DOHH2 (cell line): ENCODE measurements around the gene ZNF276.

Experiments used
- H3F3A ChIP-seq: fragments of 200-600 bp; sonication (generic), shearing (Covaris generic); 2 replicates; pipeline ENCODE4 v1.6.0; 2016; ENCODE audit warnings: antibody characterized with exemption, mild to moderate bottlenecking; ENCODE audit not compliant: control insufficient read depth, insufficient read depth
- H3K27ac ChIP-seq: fragments of 200-600 bp; sonication (generic); 2 replicates; pipeline ENCODE4 v1.5.1; 2014; ENCODE audit warnings: low read depth, mild to moderate bottlenecking, low read length, moderate library complexity
- H3K27me3 ChIP-seq: fragments of 200-600 bp; sonication (generic); 2 replicates; pipeline ENCODE4 v1.6.1; 2014; ENCODE audit warnings: mild to moderate bottlenecking, low read length, mixed read lengths; ENCODE audit not compliant: control insufficient read depth
- H3K36me3 ChIP-seq: fragments of 200-600 bp; sonication (generic); 2 replicates; pipeline ENCODE4 v1.6.1; 2014; ENCODE audit warnings: mild to moderate bottlenecking, low read length, moderate library complexity, mixed read lengths; ENCODE audit not compliant: control insufficient read depth
- H3K4me1 ChIP-seq: fragments of 200-600 bp; sonication (generic); 2 replicates; pipeline ENCODE4 v1.6.1; 2014; ENCODE audit warnings: mild to moderate bottlenecking, low read length, mixed read lengths; ENCODE audit not compliant: control insufficient read depth
- H3K4me2 ChIP-seq: fragments of 200-600 bp; sonication (generic); 2 replicates; pipeline ENCODE4 v1.6.0; 2014; ENCODE audit warnings: mild to moderate bottlenecking, low read length, moderate library complexity
- H3K4me3 ChIP-seq: fragments of 200-600 bp; sonication (generic); 2 replicates; pipeline ENCODE4 v1.5.1; 2014; ENCODE audit warnings: mild to moderate bottlenecking, low read length, mixed read lengths
- H3K79me2 ChIP-seq: fragments of 200-600 bp; sonication (generic); 2 replicates; pipeline ENCODE4 v1.6.1; 2014; ENCODE audit warnings: mild to moderate bottlenecking, low read length, mixed read lengths; ENCODE audit not compliant: control insufficient read depth
- H3K9me2 ChIP-seq: fragments of 200-600 bp; sonication (generic); replicated peaks from 2 replicates; pipeline ENCODE4 v1.6.1; 2014; ENCODE audit warnings: mild to moderate bottlenecking, low read length, mixed read lengths; ENCODE audit not compliant: control insufficient read depth
- H3K9me3 ChIP-seq: fragments of 200-600 bp; sonication (generic); 2 replicates; pipeline ENCODE4 v1.6.1; 2014; ENCODE audit warnings: antibody characterized with exemption, low read length, mixed read lengths; ENCODE audit not compliant: control insufficient read depth, insufficient read depth
- H4K20me1 ChIP-seq: fragments of 200-600 bp; sonication (generic); 2 replicates; pipeline ENCODE4 v1.6.0; 2014; ENCODE audit warnings: low read depth, mild to moderate bottlenecking, antibody characterized with exemption, low read length, moderate library complexity; ENCODE audit not compliant: control insufficient read depth, insufficient read depth
- CTCF ChIP-seq: fragments of 200-600 bp; sonication (generic); IDR thresholded peaks from one replicate; pipeline ENCODE4 v1.5.1; 2014; ENCODE audit warnings: antibody characterized with exemption, mild to moderate bottlenecking, low read depth, low read length; ENCODE audit not compliant: poor library complexity, severe bottlenecking
- EZH2phosphoT487 ChIP-seq: fragments of 200-600 bp; sonication (generic); IDR thresholded peaks from 2 replicates; pipeline ENCODE4 v1.6.1; 2017; ENCODE audit warnings: borderline replicate concordance, mild to moderate bottlenecking, antibody characterized with exemption, low read length, moderate library complexity, mixed read lengths

The ZNF276 gene

GRCh38 chr16:89690392-89690901, 30.9 kb upstream of the ZNF276 start:
- TF ChIP-seq EZH2phosphoT487, result no peak
- no peak for TF ChIP-seq CTCF

GRCh38 chr16:89691231-89691985, 29.9 kb upstream of the ZNF276 start:
- H3K9me3 ChIP-seq, result no peaks in the 10 kb centered on the region
- TF ChIP-seq CTCF, result no peak
- no peak for TF ChIP-seq EZH2phosphoT487
- peaks cover 83% of the 10 kb centered on the region for H3K36me3 ChIP-seq
- H4K20me1 ChIP-seq, result no peaks in the 10 kb centered on the region
- no peak overlapping the region for H3K27ac ChIP-seq
- peaks cover 27% of the 10 kb centered on the region for H3K79me2 ChIP-seq
- H3F3A ChIP-seq, result no peaks in the 10 kb centered on the region
- H3K4me3 ChIP-seq, result no peak overlapping the region
- H3K4me2 ChIP-seq, result no peak overlapping the region
- no peaks in the 10 kb centered on the region for H3K9me2 ChIP-seq
- H3K27me3 ChIP-seq, result no peaks in the 10 kb centered on the region
- peaks cover 25% of the 10 kb centered on the region for H3K4me1 ChIP-seq

More at GRCh38 chr16:89690392-89690901, 30.9 kb upstream of the ZNF276 start:
- no peaks in the 10 kb centered on the region for H3K27me3 ChIP-seq
- H3F3A ChIP-seq, result no peaks in the 10 kb centered on the region
- peaks cover 80% of the 10 kb centered on the region for H3K36me3 ChIP-seq
- no peak overlapping the region for H3K4me2 ChIP-seq
- peaks cover 27% of the 10 kb centered on the region for H3K79me2 ChIP-seq
- H3K4me1 ChIP-seq, result peaks cover 19% of the 10 kb centered on the region
- no peaks in the 10 kb centered on the region for H4K20me1 ChIP-seq
- no peak overlapping the region for H3K4me3 ChIP-seq
- H3K27ac ChIP-seq, result no peak overlapping the region
- no peaks in the 10 kb centered on the region for H3K9me2 ChIP-seq
- H3K9me3 ChIP-seq, result peaks cover 2% of the 10 kb centered on the region; the same call in 1 of the 2 replicates

- H3K27me3 ChIP-seq, result no peaks in the 10 kb centered on the region
- no peak overlapping the region for H3K27ac ChIP-seq
- H3F3A ChIP-seq, result no peaks in the 10 kb centered on the region
- no peak overlapping the region for H3K4me2 ChIP-seq
- H3K36me3 ChIP-seq, result peaks cover 87% of the 10 kb centered on the region
- no peaks in the 10 kb centered on the region for H3K9me2 ChIP-seq
- no peaks in the 10 kb centered on the region for H3K9me3 ChIP-seq
- peaks cover 25% of the 10 kb centered on the region for H3K79me2 ChIP-seq
- H4K20me1 ChIP-seq, result no peaks in the 10 kb centered on the region
- H3K4me3 ChIP-seq, result no peak overlapping the region
- H3K4me1 ChIP-seq, result peaks cover 30% of the 10 kb centered on the region
- TF ChIP-seq CTCF (no peak), EZH2phosphoT487 (no peak)
Measured at GRCh38 chr16:89691986-89692569, 29.3 kb upstream of the ZNF276 start.
